Panc1 (cell line): ENCODE data around the gene ZDHHC18. TPM values are rescaled to one million over a fixed set of nuclear protein-coding genes. Genes with fewer than 3 reads are reported as not detected.

Source experiments
- ATAC-seq: fragments of 200-7000 bp; cut with Tn5 transposase; 2 replicates; pipeline ENCODE4 v1.9.1; 2020; ENCODE audit warnings: mild to moderate bottlenecking, moderate library complexity
- BruUV-seq: library from RNA; stranded (reverse); fragments of 400-500 nt; replicated peaks from 2 replicates; lab custom pipeline; 2021; lab: Mats Ljungman, UMichigan
- CTCF ChIA-PET: fragments of 300-600 bp; sonication (Branson Sonifier 250); formaldehyde crosslinking; loops from one replicate; lab custom pipeline; 2022; ENCODE audit warnings: antibody characterized with exemption; lab: Charles Lee
- POLR2A ChIA-PET: fragments of 300-600 bp; sonication (Branson Sonifier 250); formaldehyde crosslinking; loops from one replicate; lab custom pipeline; 2022; ENCODE audit warnings: antibody characterized with exemption; lab: Charles Lee
- DNase-seq: peaks from one replicate; pipeline ENCODE4 v3.0.0-alpha.2; 2010; ENCODE audit warnings: low read depth, low spot score
- H3K27ac ChIP-seq: 2 replicates; pipeline ENCODE4 v1.5.1; 2011; ENCODE audit warnings: mild to moderate bottlenecking, low read length, inconsistent platforms
- H3K27me3 ChIP-seq: fragments of 200-500 bp; sonication (Bioruptor generic); 2 replicates; pipeline ENCODE4 v1.6.0; 2014; ENCODE audit warnings: low read length, inconsistent platforms; ENCODE audit not compliant: control insufficient read depth, insufficient read depth
- H3K36me3 ChIP-seq: fragments of 200-500 bp; sonication (Bioruptor generic); 2 replicates; pipeline ENCODE4 v1.5.1; 2014; ENCODE audit warnings: inconsistent platforms, mild to moderate bottlenecking, low read length, moderate library complexity; ENCODE audit not compliant: control insufficient read depth, insufficient read depth
- H3K4me1 ChIP-seq: 2 replicates; pipeline ENCODE4 v1.5.1; 2011; ENCODE audit warnings: inconsistent platforms, mild to moderate bottlenecking, low read length, moderate library complexity; ENCODE audit not compliant: control insufficient read depth, insufficient read depth
- H3K4me3 ChIP-seq, 2 experiments: 2 replicates each; pipeline ENCODE4 v1.5.1; 2011 to 2012; ENCODE audit warnings: low read depth in 2 of 2, low read length in 2 of 2, mild to moderate bottlenecking in 2 of 2, inconsistent platforms in 1 of 2, moderate library complexity in 1 of 2
- H3K9me3 ChIP-seq: fragments of 200-500 bp; sonication (Bioruptor generic); 2 replicates; pipeline ENCODE4 v1.5.1; 2014; ENCODE audit warnings: low read depth, mild to moderate bottlenecking, inconsistent platforms, low read length, moderate library complexity; ENCODE audit not compliant: control insufficient read depth, insufficient read depth
- CTCF ChIP-seq: fragments of 450-650 bp; IDR thresholded peaks from 2 replicates; pipeline ENCODE4 v1.5.1; 2017; ENCODE audit warnings: mild to moderate bottlenecking
- POLR2AphosphoS5 ChIP-seq: IDR thresholded peaks from 2 replicates; pipeline ENCODE4 v1.6.1; 2012; ENCODE audit warnings: mild to moderate bottlenecking, low read depth, low read length, moderate library complexity
- REST ChIP-seq, 2 experiments: IDR thresholded peaks; 2 replicates each; pipeline ENCODE4 v1.6.1; 2011 to 2012; ENCODE audit warnings: low read depth in 2 of 2, control low read depth in 1 of 2, low read length in 1 of 2, mild to moderate bottlenecking in 1 of 2, moderate library complexity in 1 of 2; ENCODE audit not compliant: insufficient read depth in 1 of 2
- SIN3A ChIP-seq: IDR thresholded peaks from 2 replicates; pipeline ENCODE4 v1.6.1; 2012; ENCODE audit warnings: low read depth, mild to moderate bottlenecking, low read length, moderate library complexity, borderline replicate concordance; ENCODE audit not compliant: insufficient read depth
- TCF7L2 ChIP-seq: IDR thresholded peaks from 2 replicates; pipeline ENCODE4 v1.6.1; 2011; ENCODE audit warnings: mild to moderate bottlenecking, low read depth, low read length, inconsistent platforms
- in situ Hi-C: cut with HindIII; loops from 2 replicates; pipeline ENCODE4 v1.10.0; 2016; ENCODE audit warnings: low sequenced_read_pairs, low pct_unique_long_range_greater_than_20kb
- intact Hi-C: fragments of 100-400 bp; cut with micrococcal nuclease; formaldehyde crosslinking; loops from one replicate; pipeline ENCODE4 v1.10.0; 2022; ENCODE audit not compliant: unreplicated experiment
- total RNA-seq: library from RNA; stranded (reverse); gene quantifications from one replicate; pipeline ENCODE4 v1.2.1, GENCODE V29; 2021; ENCODE audit not compliant: unreplicated experiment

The ZDHHC18 gene
- total RNA-seq, 1 experiment from 2014 or later = 45.4 TPM

- CTCF ChIA-PET = interaction anchor here (1.0 kb wide), 1 partner anchor 35 kb away, joined by 3 read pairs; no protein-coding TSS in a partner anchor
Observed at GRCh38 chr1:26851106-26851684, 24.7 kb downstream of the ZDHHC18 start.

GRCh38 chr1:26852701-26853100 lies 26.2 kb downstream of the ZDHHC18 start:
- H3K36me3 ChIP-seq = peaks cover 4% of the 10 kb centered on the region; the same call in 1 of the 2 replicates
- ChIA-PET CTCF (no interaction called here), POLR2A (no interaction called here)
- DNase-seq (no peak), ATAC-seq (no peak)
- no peaks in the 10 kb centered on the region for H3K9me3 ChIP-seq
- intact Hi-C loops = no loop called here
- in situ Hi-C loops = no loop called here
- TF ChIP-seq POLR2AphosphoS5 (no peak), SIN3A (no peak), REST (IDR thresholded peaks at IDR 0.05; ENCODE audit: insufficient read depth in 1 of 2, low read depth in 2 of 2, low read length in 1 of 2) (no peak), CTCF (no peak), TCF7L2 (no peak)
- H3K4me3 ChIP-seq = no peak overlapping the region
- peaks cover 3% of the 10 kb centered on the region; the same call in 1 of the 2 replicates for H3K4me1 ChIP-seq
- no peak overlapping the region for H3K27ac ChIP-seq
- H3K27me3 ChIP-seq = no peaks in the 10 kb centered on the region
- no TSS peak for BruUV-seq

More at GRCh38 chr1:26851106-26851684, 24.7 kb downstream of the ZDHHC18 start:
- ATAC-seq = no peak
- Histone ChIP-seq H3K36me3 (peaks cover 4% of the 10 kb centered on the region), H3K9me3 (no peaks in the 10 kb centered on the region), H3K4me1 (peaks cover 3% of the 10 kb centered on the region; the same call in 1 of the 2 replicates), H3K27ac (no peak overlapping the region), H3K27me3 (no peaks in the 10 kb centered on the region), H3K4me3 (no peak overlapping the region)
- no peak for DNase-seq
- intact Hi-C loops = no loop called here
- no TSS peak for BruUV-seq
- TF ChIP-seq CTCF (no peak), SIN3A (no peak), POLR2AphosphoS5 (no peak), REST (IDR thresholded peaks at IDR 0.05; ENCODE audit: insufficient read depth in 1 of 2, low read depth in 2 of 2, low read length in 1 of 2) (no peak), TCF7L2 (no peak)
- in situ Hi-C loops = no loop called here
- POLR2A ChIA-PET = no interaction called here
